SH-SY5Y (cell line): ENCODE data around the gene CDCA7L.

Source experiments
- GATA2 ChIP-seq: IDR thresholded peaks from 2 replicates; pipeline ENCODE4 v1.6.1; 2011; ENCODE audit warnings: mild to moderate bottlenecking, low read depth, low read length
- GATA3 ChIP-seq: IDR thresholded peaks from 2 replicates; pipeline ENCODE4 v1.6.1; 2011; ENCODE audit warnings: low read depth, mild to moderate bottlenecking, low read length, moderate library complexity

The CDCA7L gene, protein sequence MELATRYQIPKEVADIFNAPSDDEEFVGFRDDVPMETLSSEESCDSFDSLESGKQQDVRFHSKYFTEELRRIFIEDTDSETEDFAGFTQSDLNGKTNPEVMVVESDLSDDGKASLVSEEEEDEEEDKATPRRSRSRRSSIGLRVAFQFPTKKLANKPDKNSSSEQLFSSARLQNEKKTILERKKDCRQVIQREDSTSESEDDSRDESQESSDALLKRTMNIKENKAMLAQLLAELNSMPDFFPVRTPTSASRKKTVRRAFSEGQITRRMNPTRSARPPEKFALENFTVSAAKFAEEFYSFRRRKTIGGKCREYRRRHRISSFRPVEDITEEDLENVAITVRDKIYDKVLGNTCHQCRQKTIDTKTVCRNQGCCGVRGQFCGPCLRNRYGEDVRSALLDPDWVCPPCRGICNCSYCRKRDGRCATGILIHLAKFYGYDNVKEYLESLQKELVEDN

DNA sequence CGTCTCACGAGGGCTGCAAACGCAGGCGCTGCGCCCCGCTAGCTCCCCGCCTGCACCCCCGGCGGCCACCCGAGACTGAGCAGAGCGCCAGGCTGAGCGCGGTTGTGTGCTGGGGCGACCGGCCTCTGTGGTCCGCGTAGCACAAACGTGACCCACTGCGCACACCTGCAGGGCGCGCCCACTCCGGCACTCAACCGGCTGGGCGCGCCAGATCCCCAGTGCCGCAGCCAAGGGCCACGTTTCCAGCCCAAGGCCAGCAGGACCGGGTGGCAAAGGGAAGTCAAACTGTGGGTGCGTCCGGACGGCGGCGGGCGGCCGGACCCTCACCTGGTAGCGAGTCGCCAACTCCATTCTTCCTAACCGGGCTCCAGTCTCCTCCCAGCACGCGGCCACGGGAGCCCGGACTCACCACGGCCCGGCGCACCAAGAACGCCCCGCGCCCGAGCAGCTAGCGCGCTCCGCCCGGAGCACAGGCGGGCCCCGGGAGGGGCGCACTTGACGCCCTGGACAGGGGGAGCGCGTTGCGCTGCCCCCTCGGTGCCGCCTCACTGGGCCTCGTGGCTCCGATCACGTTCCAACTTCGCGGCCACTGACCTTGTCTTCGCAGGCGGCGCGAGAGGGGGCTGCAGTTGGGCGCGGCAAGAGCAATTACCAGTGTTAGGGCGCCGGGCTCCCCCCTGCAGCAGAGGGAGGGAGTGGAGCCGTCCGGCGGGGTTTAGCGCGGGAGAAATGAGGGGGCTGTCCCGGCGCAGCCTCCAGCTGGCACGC is at the start of gene CDCA7L:
Gene CDCA7L (minus strand): TSS at position 446 of the 768 bp plus-strand sequence. CDS start 95 bp downstream, at position 351.
- no peak for TF ChIP-seq GATA3
- no peak for TF ChIP-seq GATA2

DNA sequence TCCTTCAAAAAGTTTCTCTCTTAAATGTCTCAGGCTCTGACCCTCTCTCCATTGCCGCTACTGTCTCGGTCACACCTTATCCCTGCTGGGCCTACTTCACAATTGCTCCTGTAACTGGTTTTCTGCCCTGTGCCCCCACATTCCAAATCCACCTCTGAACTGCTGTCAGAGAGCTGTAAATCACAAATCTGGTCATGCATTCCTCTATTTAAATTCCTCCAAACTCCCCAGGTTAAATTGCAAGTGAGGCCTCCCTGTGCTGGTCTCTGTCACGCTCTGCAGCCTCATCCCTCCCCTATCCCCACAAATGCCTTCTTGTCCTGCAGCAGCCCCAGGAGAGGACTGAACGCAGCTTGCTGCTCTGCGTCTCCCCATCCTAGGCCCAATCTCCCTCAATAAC is 40.4 kb upstream of the CDCA7L start:
- no peak for TF ChIP-seq GATA2
- TF ChIP-seq GATA3: no peak

DNA sequence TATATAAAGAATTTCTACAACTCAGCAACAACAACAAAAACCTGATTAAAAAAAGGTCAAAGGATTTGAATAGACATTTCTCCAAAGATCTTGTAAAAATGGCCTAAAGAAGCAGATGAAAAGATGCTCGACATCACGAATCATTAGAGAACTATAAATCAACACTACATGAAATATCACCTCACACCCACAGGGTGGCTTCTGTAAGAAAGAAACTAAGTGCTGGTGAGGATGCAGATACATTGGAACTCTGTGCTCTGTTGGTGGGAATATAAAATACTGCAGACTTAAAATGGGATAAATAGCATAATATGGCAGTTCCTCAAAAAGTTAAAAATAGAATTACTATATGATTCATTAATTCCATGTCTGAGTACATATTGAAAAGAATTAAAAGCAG is 38.3 kb upstream of the CDCA7L start:
- TF ChIP-seq GATA2 (no peak), GATA3 (no peak)

DNA sequence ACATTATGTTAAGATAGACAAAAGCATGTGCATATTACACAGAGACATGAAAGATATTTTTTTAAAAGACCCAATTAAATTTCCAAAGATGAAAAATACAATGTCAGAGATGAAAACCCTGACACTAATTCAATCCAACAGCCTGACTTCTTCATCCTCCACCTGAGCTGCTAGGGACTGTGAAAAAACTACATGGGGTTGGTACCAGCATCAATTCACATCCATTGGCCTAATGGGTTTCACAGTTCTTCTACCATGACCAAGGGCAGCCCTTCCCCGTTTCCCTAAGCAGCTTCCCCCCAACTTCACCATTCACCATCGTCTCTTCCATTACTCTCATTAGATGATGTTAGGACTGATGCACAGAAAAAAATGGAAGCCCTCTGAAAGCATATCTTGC is 37.4 kb upstream of the CDCA7L start:
- TF ChIP-seq GATA3 (no peak), GATA2 (no peak)

DNA sequence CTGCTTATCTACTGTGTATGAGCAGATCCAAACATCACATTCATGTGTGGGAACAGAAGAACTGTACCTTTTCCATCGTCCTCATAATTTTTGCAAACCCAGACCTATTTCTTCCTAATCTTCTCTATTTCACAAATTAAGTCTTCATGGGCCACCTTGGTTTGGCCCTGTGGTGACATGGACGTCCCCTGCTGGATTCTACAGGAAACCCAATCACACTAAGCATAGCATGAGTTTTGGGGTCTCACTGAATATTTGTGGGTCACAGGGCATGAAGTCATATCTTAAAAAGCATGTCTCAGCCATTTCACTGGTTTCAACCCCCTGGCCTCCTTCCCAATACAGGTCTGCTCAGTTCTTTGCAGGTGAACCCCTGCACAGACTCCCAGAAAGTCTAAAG is 35.8 kb upstream of the CDCA7L start:
- no peak for TF ChIP-seq GATA3
- TF ChIP-seq GATA2: no peak

DNA sequence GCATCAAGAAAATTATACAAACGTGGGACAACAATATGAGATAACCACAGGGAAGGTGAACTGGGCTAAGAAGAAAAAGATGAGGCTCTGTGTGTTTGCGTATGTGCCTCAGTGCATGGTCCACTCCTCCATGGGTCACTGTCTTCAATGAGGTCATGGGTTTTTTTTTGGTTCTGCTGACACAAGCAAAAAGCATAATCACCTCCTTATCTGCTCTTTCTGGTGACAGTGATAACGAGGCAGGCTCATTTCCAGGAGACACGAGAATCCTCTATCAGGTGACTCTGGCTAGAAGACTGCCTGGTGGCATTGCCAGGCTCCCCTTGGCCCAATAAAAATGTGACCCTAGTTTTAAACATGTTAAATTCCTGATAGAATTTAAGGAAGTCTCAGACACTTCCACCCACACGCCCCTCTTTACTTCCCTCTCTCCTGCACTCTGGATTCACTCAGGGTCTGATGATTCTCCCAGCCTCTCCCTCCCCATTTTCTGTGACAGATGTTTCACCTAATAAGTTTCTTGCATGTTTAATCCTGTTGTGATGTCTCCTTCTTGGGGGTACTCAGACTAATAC is 35.3 kb upstream of the CDCA7L start:
- TF ChIP-seq GATA3 (no peak), GATA2 (no peak)

DNA sequence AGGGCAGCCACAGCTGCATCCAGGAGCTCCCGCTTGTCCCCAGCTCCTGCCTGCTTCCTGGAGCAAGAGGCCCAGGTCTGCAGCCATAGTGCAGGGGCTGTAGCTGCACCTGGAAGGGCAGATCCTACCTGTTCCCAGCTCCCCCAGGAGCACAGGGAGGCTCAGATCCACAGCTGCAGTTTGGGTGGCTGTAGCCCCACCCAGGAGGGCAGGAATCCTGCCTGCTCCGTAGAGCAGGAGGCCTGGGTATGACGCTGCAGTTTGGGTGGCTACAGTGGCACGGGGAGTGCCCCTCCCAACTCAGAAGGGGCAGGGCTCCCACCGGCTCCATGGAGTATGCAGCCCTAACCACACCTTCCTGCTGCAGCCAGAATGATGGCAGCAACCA is 26.7 kb upstream of the CDCA7L start:
- TF ChIP-seq GATA3: no peak
- no peak for TF ChIP-seq GATA2

DNA sequence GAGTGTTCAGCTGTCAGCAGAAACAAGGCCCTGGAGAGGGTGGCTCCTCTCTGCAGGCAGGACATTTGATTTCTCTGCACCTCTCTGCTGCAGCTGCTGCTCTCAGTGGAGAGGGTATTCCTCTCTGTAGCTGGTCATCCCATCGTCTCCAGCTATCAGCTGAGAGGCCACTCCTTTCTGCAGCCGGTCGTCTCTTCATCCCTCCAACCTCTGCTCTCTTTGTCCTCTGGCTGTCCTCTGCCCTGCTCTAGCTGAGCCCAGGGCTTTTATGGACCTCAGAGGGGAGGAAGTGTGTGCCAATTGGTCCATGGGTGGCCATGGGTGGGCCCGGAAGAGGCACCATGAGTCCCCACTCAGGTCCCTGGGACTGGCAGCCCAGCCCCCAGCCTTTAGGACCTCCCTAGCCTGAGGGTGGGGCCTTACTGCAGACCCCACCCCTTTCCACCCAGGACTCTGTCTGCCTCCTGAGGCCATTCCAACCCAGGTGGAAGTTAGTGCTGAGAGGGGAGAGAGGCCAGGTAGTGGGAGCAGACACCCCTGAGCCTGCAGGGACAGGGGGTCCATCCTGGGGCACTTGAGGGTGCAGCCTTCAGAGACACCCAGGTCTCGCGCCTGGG is 26.2 kb upstream of the CDCA7L start:
- TF ChIP-seq GATA3 (no peak), GATA2 (no peak)

DNA sequence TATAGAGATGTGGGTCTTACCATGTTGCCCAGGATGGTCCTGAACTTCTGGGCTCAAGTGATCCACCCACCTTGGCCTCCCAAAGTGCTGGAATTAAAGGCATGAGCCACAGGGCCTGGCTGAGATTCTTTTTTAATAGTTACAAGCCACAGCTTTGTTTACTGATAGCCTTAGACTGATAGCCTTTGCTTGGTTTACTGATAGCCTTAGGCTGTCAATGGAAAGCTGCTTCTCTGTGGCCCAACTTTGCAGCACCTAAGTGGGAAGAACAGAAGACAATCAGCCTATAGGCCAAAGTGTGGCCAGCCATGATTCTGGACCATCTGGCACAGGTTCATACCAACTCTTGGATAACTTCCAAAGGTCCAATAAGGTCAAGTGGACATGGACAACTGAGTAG is 24.1 kb upstream of the CDCA7L start:
- TF ChIP-seq GATA3 (no peak), GATA2 (no peak)

DNA sequence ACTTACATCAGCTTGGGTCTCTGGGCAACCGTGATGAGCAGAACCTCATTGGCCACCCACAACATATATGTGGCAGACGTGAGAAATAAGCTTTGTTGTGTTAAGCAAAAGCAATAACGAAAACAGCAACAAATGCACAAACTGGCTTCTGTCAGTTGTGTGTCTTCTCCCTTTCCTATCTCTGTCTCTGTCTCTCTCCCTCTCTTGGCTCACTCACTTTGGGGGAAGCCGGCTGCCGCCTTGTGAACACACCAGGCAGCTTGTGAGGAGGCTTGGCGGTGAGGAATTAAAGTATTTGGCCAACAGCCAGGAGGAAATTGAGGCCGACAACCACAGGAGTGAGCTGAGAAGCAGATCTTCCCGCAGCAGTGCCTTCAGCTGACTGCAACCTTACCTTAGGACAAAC is 21.9 kb upstream of the CDCA7L start:
- TF ChIP-seq GATA2 (no peak), GATA3 (no peak)

DNA sequence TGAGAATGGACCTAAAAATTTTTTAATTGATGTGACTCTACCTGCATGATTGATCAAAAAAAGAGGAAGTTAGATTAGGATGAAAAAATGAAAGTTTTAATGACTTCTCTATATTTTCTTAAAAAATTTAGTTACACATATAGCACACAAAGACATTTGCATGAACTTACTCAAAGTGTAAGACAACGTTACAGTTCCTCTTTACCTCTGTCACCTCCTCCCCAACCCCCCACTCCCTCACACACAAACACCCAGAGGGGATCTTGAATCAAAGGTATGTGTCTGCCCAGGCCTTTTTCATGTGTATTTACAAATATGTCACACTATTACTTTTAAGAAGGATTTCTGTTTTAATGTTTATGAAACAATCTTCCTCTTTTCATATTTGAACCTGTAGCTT is 20.6 kb upstream of the CDCA7L start:
- TF ChIP-seq GATA2 (no peak), GATA3 (no peak)

DNA sequence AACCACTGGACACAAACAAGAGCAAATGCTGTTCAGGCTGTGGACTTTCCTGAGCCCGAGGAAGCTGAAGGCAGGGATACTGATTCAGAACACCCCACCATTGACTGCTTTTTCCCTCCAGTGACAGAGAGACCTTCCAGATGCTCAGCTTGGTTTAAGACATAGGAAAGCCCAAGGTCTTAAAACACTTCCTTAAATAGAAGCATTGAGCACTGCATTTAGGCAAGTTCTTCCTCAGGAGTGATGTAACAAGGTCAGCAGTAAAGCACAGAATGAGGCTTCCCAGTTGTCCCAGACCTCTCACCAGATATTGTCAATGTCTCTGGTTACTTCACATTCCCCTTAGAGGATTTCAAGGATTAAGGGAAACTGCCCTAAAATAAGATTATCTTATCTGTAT is 19.6 kb upstream of the CDCA7L start:
- TF ChIP-seq GATA3 (no peak), GATA2 (no peak)

DNA sequence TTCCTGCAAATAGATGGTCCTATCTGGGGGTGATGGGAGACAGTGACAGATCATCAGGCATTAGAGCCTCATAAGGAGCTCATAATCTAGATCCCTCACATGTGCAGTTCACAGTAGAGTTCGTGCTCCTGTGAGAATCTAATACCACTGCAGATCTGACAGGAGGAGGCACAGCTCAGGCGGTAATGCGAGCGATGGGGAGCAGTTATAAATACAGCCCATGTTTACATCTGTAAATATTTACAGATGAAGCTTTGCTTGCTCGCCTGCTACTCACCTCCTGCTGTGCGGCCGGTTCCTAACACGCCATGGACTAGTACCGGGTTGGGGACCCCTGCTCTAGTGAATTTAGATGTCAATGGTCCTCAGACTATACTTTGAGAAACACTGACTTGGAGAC is 17.0 kb upstream of the CDCA7L start:
- no peak for TF ChIP-seq GATA2
- TF ChIP-seq GATA3: no peak

DNA sequence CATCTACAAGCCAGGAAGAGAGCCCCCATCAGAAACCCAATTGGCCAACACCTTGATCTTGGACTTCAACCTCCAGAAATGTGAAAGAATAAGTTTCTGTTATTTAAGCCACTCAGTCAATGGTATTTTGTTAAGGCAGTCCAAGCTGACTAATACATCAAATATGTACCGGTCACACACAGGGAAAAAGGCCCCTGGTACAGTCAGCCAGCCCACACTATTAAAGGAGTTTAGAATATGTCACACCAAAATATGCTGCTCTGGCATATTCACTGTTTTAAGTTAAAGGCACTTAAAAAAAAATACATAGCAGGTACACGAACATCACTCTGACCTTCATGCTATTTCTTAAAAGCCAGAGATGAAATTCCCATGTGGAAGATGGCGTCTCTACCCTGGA is 15.2 kb upstream of the CDCA7L start:
- no peak for TF ChIP-seq GATA2
- no peak for TF ChIP-seq GATA3
